Bronchial epithelial cell (primary cell): ENCODE measurements around the gene GLRA2. TPM values are rescaled to one million over a fixed set of nuclear protein-coding genes. Genes with fewer than 3 reads are reported as not detected.

Experiments
- DNase-seq: peaks from one replicate; pipeline ENCODE4 v3.0.0-alpha.2; 2010; ENCODE audit warnings: low read depth
- FAIRE-seq: peaks from 2 replicates; lab custom pipeline; 2011; peaks lifted over from hg19 to GRCh38; lab: Jason Lieb, UNC
- H3K27me3 ChIP-seq: 2 replicates; pipeline ENCODE4 v1.5.1; 2011; ENCODE audit warnings: low read length; ENCODE audit not compliant: control insufficient read depth, insufficient read depth
- H3K36me3 ChIP-seq: 2 replicates; pipeline ENCODE4 v1.5.1; 2011; ENCODE audit warnings: low read length; ENCODE audit not compliant: control insufficient read depth, insufficient read depth
- H3K4me3 ChIP-seq: 2 replicates; pipeline ENCODE4 v1.5.1; 2011; ENCODE audit warnings: mild to moderate bottlenecking, low read depth, low read length, control low read depth
- CTCF ChIP-seq: IDR thresholded peaks from 2 replicates; pipeline ENCODE4 v1.5.1; 2011; ENCODE audit warnings: mild to moderate bottlenecking, moderate library complexity, low read length, control low read depth, inconsistent platforms; ENCODE audit not compliant: insufficient read depth, severe bottlenecking
- total RNA-seq: library from RNA; depleted of rRNA; stranded (reverse); fragments of >200 nt; gene quantifications from 2 replicates; pipeline ENCODE4 v1.2.1, GENCODE V29; 2014

Gene GLRA2
- total RNA-seq, 1 donor from 2014 or later, result not detected

GRCh38 chrX:14738643-14739042 lies 209.3 kb downstream of the GLRA2 start:
- Histone ChIP-seq H3K4me3 (no peak overlapping the region), H3K27me3 (no peaks in the 10 kb centered on the region), H3K36me3 (no peaks in the 10 kb centered on the region)
- TF ChIP-seq CTCF, result no peak
- FAIRE-seq (no peak), DNase-seq (no peak)

DNA sequence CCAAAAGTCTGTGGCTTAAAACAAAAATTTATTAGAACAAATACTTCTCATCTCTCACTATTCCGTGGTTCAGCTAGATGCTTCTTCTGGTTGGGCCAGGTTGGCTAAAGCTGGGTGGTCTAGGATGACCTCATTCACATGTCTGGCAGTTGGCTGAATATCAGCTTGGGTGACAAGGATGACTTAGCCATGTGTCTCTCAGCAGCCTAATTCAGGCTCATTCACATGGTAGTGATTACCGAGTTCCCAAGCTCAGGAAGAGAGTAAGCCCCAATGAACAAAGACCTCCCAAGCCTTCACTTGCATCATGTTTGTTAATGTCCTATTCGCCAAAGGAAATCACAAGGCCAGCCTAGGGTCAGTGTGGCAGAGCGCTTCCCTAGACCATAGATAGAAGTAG lies 224.1 kb downstream of the GLRA2 start:
- DNase-seq (no peak), FAIRE-seq (no peak)
- no peaks in the 10 kb centered on the region for H3K36me3 ChIP-seq
- no peaks in the 10 kb centered on the region for H3K27me3 ChIP-seq
- no peak overlapping the region for H3K4me3 ChIP-seq
- TF ChIP-seq CTCF, result no peak

- no peak for TF ChIP-seq CTCF
- Histone ChIP-seq H3K4me3 (no peak overlapping the region), H3K36me3 (no peaks in the 10 kb centered on the region), H3K27me3 (no peaks in the 10 kb centered on the region)
- FAIRE-seq (no peak), DNase-seq (no peak)
These were observed 228.7 kb downstream of the GLRA2 start for GRCh38 chrX:14758029-14758491.

DNA sequence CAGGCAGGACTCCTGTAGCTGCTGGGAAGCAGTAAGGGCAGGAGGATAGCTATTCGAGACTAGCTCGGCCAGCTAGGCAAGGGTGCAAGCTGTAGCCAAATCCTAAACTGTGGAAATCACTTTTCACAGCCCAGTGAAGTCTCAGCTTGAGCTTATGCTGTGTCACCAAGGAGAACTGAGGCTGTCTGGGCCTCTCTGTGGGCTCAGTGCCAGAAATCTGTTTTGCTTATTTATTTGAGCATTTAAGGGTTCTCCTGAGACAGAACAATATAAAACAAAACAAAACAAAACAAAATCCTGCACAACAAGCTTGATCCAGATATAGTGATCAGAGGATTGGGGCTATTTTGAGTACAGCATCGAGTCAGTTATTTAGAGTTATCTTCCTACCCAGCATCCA lies 246.1 kb downstream of the GLRA2 start:
- no peak for TF ChIP-seq CTCF
- no peaks in the 10 kb centered on the region for H3K27me3 ChIP-seq
- no peaks in the 10 kb centered on the region for H3K36me3 ChIP-seq
- DNase-seq (no peak), FAIRE-seq (peak; percentile 32)
- no peak overlapping the region for H3K4me3 ChIP-seq

GRCh38 chrX:14776901-14777300 lies 247.6 kb downstream of the GLRA2 start:
- TF ChIP-seq CTCF, result no peak
- DNase-seq, result no peak
- Histone ChIP-seq H3K27me3 (no peaks in the 10 kb centered on the region), H3K4me3 (no peak overlapping the region), H3K36me3 (no peaks in the 10 kb centered on the region)
- FAIRE-seq, result no peak

DNA sequence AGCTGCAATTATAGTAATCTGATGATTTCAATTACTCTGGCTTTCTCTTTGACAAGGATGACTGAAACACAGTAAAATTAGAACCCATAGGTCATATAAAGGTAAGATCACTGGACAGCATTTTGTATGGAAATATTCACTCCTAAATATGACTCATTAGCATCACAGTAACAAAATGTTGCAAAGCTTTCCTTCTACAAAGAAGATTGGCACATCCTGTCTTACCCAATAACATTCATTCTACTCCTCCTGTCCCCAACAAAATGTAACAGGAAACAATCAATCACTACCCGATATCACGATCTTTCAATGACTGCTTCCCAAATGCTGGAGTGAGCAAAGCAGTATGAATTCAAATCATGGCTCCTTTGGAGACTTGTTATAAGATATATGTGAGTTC lies 248.2 kb downstream of the GLRA2 start:
- H3K36me3 ChIP-seq, result no peaks in the 10 kb centered on the region
- no peaks in the 10 kb centered on the region for H3K27me3 ChIP-seq
- no peak overlapping the region for H3K4me3 ChIP-seq
- no peak for TF ChIP-seq CTCF
- FAIRE-seq (no peak), DNase-seq (peak; percentile 37)
